Testis (tissue), 3 donors: ENCODE results near the gene GALNT11. TPM values are rescaled to one million over a fixed set of nuclear protein-coding genes. Genes with fewer than 3 reads are reported as not detected.

Experiments used
- DNase-seq: peaks from one replicate; pipeline ENCODE4 v3.0.0-alpha.2; 2019
- H3K27ac ChIP-seq, 2 donors: fragments of 200-600 bp; sonication (generic); one replicate each; pipeline ENCODE4 v1.5.1; 2019
- H3K27me3 ChIP-seq: fragments of 200-600 bp; sonication (generic); one replicate; pipeline ENCODE4 v1.5.1; 2019
- H3K36me3 ChIP-seq: fragments of 200-600 bp; sonication (generic); one replicate; pipeline ENCODE4 v1.5.1; 2017; ENCODE audit warnings: low read depth; ENCODE audit errors: missing control alignments
- H3K4me1 ChIP-seq: fragments of 200-600 bp; sonication (generic); one replicate; pipeline ENCODE4 v1.5.1; 2019
- H3K4me3 ChIP-seq, 2 donors: fragments of 200-600 bp; sonication (generic); one replicate each; pipeline ENCODE4 v1.5.1; 2017 to 2019
- H3K9me3 ChIP-seq: fragments of 200-600 bp; sonication (generic); one replicate; pipeline ENCODE4 v1.5.1; 2017
- POLR2A ChIP-seq: fragments of 450-650 bp; IDR thresholded peaks from one replicate; pipeline ENCODE4 v1.6.1; 2017; ENCODE audit warnings: antibody characterized with exemption, mild to moderate bottlenecking, moderate library complexity
- WGBS, 2 donors: methylation state at CpG; one replicate each; pipeline ENCODE4 v1.1.5; 2018; 5-methylcytosine and 5-hydroxymethylcytosine counted together
- intact Hi-C: fragments of 100-400 bp; cut with DNase I; formaldehyde crosslinking; loops from one replicate; pipeline ENCODE4 v1.15.1; 2023; ENCODE audit warnings: low total_unique reads
- polyA plus RNA-seq: library from polyadenylated mRNA; stranded (reverse); fragments of 350-450 nt; fragmentation: Illumina TruSeq; extraction: RNeasy Lipid Tissue Mini Kit (QIAGEN cat#74804); gene quantifications from one replicate; pipeline ENCODE4 v1.2.3, GENCODE V29; 2014; ENCODE audit warnings: low read depth, low replicate concordance; ENCODE audit not compliant: insufficient read depth
- total RNA-seq, 2 donors: library from RNA; depleted of rRNA; stranded (reverse); fragments of >200 nt; gene quantifications; one replicate each; pipeline ENCODE4 v1.2.3, GENCODE V29; 2016
- TF ChIP-seq, protein P1 (sequence below), 3 experiments: fragments of 450-650 bp in 2 of 3; fragments of 200-600 bp in 1 of 3; sonication (generic) in 1 of 3; IDR thresholded peaks; one replicate each; pipeline ENCODE4 v1.5.1; 2016 to 2019; ENCODE audit warnings: antibody characterized with exemption in 3 of 3, mild to moderate bottlenecking in 2 of 3, moderate library complexity in 1 of 3

GALNT11 gene
- total and polyA plus RNA-seq, 3 donors from 2014 or later: 23.4 to 38.8 (median 36.2) TPM

DNA sequence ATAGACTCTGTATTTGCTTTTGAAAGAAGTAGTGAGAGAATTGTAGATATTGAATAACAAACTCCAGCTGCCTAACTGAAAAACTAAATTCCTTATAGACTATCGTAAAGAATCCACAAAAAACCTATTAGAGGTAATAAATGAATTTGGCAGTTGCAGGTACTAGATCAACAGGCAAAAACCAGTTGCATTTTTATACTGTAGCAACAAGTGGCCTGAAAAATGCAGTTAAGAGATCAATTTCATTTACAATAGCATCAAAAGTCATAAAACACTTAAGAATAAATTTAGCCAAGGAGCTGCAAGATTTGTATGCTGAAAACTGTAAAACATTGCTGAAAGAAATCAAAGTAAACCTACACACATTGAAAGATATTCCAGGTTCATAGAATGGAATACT lies 70.3 kb downstream of the GALNT11 start:
- no peak for TF ChIP-seq POLR2A
- TF ChIP-seq, protein P1, sequence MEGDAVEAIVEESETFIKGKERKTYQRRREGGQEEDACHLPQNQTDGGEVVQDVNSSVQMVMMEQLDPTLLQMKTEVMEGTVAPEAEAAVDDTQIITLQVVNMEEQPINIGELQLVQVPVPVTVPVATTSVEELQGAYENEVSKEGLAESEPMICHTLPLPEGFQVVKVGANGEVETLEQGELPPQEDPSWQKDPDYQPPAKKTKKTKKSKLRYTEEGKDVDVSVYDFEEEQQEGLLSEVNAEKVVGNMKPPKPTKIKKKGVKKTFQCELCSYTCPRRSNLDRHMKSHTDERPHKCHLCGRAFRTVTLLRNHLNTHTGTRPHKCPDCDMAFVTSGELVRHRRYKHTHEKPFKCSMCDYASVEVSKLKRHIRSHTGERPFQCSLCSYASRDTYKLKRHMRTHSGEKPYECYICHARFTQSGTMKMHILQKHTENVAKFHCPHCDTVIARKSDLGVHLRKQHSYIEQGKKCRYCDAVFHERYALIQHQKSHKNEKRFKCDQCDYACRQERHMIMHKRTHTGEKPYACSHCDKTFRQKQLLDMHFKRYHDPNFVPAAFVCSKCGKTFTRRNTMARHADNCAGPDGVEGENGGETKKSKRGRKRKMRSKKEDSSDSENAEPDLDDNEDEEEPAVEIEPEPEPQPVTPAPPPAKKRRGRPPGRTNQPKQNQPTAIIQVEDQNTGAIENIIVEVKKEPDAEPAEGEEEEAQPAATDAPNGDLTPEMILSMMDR (IDR thresholded peaks at IDR 0.05): no peak
- Histone ChIP-seq H3K36me3 (no peaks in the 10 kb centered on the region), H3K9me3 (no peaks in the 10 kb centered on the region), H3K27ac (no peak overlapping the region), H3K4me3 (no peak overlapping the region), H3K4me1 (peaks cover 12% of the 10 kb centered on the region), H3K27me3 (no peaks in the 10 kb centered on the region)
- WGBS, 2 donors: 98 to 100% methylated on average over 1 of the region's 1 CpG
- intact Hi-C loops: no loop called here
- no peak for DNase-seq

DNA sequence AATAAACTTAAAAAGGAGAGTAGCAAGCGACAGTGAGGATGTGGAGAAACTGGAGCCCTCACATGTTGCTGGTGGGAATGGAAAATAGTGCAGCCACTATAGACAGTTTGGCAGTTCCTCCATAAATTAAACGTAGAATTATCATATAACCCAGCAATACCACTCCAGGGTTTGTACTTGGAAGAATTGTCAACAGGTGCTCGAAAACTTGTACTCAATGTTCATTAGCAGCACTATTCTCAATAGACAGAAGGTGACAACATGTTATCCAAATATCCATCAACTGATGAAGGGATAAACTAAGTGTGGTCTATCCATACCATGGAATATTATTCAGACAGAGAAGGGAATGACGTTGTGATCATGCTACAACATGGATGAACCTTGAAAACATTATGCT lies 71.9 kb downstream of the GALNT11 start:
- H3K27ac ChIP-seq: no peak overlapping the region
- H3K36me3 ChIP-seq: no peaks in the 10 kb centered on the region
- no peak overlapping the region for H3K4me3 ChIP-seq
- 90 to 95% methylated on average over 4 of the region's 4 CpGs for WGBS, 2 donors
- no peaks in the 10 kb centered on the region for H3K9me3 ChIP-seq
- H3K4me1 ChIP-seq: peaks cover 5% of the 10 kb centered on the region
- intact Hi-C loops: no loop called here
- no peak for DNase-seq
- TF ChIP-seq, protein P1 (IDR thresholded peaks at IDR 0.05): no peak
- TF ChIP-seq POLR2A: no peak
- H3K27me3 ChIP-seq: no peaks in the 10 kb centered on the region

DNA sequence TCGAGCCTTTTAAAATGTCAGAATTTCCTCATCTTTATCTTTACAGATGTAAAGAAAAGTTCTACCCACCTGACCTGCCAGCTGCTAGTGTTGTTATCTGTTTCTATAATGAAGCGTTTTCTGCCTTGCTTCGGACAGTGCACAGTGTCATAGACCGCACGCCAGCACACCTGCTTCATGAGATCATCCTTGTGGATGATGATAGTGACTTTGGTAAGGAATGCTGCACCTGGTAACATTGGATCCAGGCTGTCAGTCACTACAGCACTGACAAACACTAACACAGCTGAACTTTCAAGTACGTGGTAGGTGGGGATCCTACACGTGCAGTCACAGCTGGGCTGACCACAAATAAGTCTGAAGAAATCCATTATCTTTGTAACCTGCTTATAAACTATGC lies 77.6 kb downstream of the GALNT11 start:
- no peak for DNase-seq
- WGBS, 2 donors: 88 to 89% methylated on average over 7 of the region's 7 CpGs
- Histone ChIP-seq H3K27ac (no peak overlapping the region), H3K36me3 (no peaks in the 10 kb centered on the region), H3K9me3 (no peaks in the 10 kb centered on the region), H3K27me3 (no peaks in the 10 kb centered on the region), H3K4me1 (no peaks in the 10 kb centered on the region), H3K4me3 (no peak overlapping the region)
- intact Hi-C loops: no loop called here
- TF ChIP-seq, protein P1 (IDR thresholded peaks at IDR 0.05): no peak
- no peak for TF ChIP-seq POLR2A

DNA sequence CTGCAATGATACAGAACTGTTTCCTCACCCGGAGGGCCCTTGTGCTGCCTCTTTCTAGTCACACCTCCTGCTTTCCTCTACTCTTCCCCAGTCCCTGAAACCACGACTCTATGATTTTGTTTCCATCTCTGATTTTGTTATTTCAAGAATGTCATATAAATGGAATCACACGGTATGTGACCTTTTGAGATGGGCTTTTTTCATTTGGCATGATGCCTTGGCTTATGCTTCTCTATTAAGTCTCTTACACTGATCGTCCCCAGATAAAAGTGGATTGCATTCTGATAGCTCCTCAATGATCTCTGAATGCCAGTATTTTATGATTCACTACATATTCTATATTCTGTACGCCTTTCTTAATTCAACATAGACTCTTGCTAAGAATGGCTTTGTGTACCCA lies 78.2 kb downstream of the GALNT11 start:
- intact Hi-C loops: no loop called here
- TF ChIP-seq POLR2A: no peak
- TF ChIP-seq, protein P1 (IDR thresholded peaks at IDR 0.05): no peak
- WGBS, 2 donors: 75 to 80% methylated on average over 5 of the region's 5 CpGs
- Histone ChIP-seq H3K27ac (no peak overlapping the region), H3K27me3 (no peaks in the 10 kb centered on the region), H3K9me3 (no peaks in the 10 kb centered on the region), H3K36me3 (no peaks in the 10 kb centered on the region), H3K4me3 (no peak overlapping the region), H3K4me1 (no peaks in the 10 kb centered on the region)
- DNase-seq: no peak

DNA sequence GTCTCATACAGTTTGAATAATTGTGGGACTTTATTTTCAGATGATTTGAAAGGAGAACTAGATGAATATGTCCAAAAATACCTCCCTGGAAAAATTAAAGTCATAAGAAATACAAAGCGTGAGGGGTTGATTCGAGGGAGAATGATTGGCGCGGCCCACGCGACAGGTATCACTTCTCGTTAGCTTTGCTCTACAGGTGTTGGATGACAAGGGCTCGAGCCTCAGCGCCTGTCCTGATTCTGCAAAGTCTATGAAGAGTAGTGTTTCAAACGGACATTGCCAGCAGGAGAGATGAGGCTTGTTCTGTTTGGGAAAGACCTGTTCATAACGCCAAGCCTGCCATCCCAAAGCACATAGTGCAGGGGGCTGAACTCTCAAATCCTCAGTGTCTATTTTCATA lies 79.7 kb downstream of the GALNT11 start:
- Histone ChIP-seq H3K9me3 (no peaks in the 10 kb centered on the region), H3K4me3 (no peak overlapping the region), H3K36me3 (no peaks in the 10 kb centered on the region), H3K27ac (no peak overlapping the region), H3K27me3 (no peaks in the 10 kb centered on the region), H3K4me1 (no peaks in the 10 kb centered on the region)
- no peak for DNase-seq
- intact Hi-C loops: no loop called here
- 92 to 94% methylated on average over 11 of the region's 11 CpGs for WGBS, 2 donors
- TF ChIP-seq POLR2A: no peak
- TF ChIP-seq, protein P1 (IDR thresholded peaks at IDR 0.05): no peak
